ENCODE measurements around the gene TLE4. TPM values are rescaled to one million over a fixed set of nuclear protein-coding genes. Genes with fewer than 3 reads are reported as not detected.

TLE4 gene
- total and polyA plus RNA-seq, 2 donors (not counting 1 experiment from before 2014, with no cell fraction given) = 34.7 to 57.3 TPM

DNA sequence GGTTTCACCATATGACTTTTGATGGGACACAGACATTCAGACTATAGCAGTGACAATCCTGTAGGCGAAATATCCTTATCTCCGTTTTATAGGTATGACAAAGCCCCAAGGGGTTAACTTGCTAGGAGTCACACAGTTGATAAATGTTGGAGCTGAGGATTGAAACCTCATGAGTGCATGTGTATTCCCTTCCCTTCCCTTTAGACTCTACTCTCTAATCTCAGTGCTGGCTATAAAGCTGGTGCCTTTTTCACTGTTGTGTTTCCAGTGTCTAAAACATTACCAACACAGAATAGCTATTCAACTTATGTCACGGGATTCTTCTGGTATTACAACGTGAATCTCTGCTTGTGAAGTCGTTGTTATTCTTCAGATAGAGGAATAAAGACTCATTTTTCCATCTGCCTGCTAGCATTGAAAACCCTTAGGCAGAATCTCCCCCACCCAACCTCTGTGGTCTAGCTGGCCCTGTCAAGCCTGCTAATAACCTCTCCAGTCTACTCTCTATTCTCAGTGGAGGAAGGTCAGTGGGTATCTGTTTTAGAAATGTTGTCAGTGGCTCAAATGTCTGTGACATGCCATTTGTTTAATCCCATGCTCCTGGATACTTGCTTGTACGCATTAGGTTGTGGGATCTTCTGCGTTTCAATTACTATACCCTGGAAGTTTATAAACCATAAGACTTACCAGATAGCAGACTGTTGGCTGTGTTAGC lies 121.2 kb downstream of the TLE4 start:
- no peaks in the 10 kb centered on the region for H3K27me3 Mint-ChIP-seq
- peaks cover 14% of the 10 kb centered on the region for H3K79me2 ChIP-seq (ENCODE audit: control insufficient read depth, insufficient read depth, low read length)
- peaks cover 18% of the 10 kb centered on the region for H4K20me1 ChIP-seq (ENCODE audit: control insufficient read depth, insufficient read depth, low read length, poor library complexity, severe bottlenecking)
- POLR2A ChIA-PET = no interaction called here
- peaks cover 0 to 2% of the 10 kb centered on the region in 2 experiments for H3K36me3 ChIP-seq (replicated peaks in 1 of 2; ENCODE audit: control extremely low read depth in 1 of 2, control insufficient read depth in 1 of 2, extremely low read depth in 1 of 2, insufficient read depth in 2 of 2, low read length in 1 of 2)
- H3K4me1 ChIP-seq (ENCODE audit: control insufficient read depth in 2 of 2, insufficient read depth in 2 of 2, low read length in 2 of 2) = no peaks in the 10 kb centered on the region
- WGBS (ENCODE audit: insufficient coverage) = 93% methylated on average over 3 of the region's 7 CpGs
- no peaks in the 10 kb centered on the region for H3K9me3 ChIP-seq (ENCODE audit: control extremely low read depth in 1 of 3, control insufficient read depth in 2 of 3, insufficient read depth in 1 of 3, low read length in 2 of 3)
- no peak overlapping the region for H3K4me3 Mint-ChIP-seq
- CTCF ChIA-PET = no interaction called here
- H3K27ac Mint-ChIP-seq = no peak overlapping the region
- no peaks in the 10 kb centered on the region for H3K9me3 Mint-ChIP-seq (ENCODE audit: insufficient read depth)
- intact Hi-C loops (cut with micrococcal nuclease) = no loop called here
- no peak overlapping the region for H3K4me3 ChIP-seq (ENCODE audit: control extremely low read depth in 1 of 5, extremely low read depth in 1 of 5, insufficient read depth in 1 of 5, low read depth in 2 of 5, low read length in 4 of 5)
- no peak overlapping the region for H3K27ac ChIP-seq (ENCODE audit: low read length in 2 of 2)
- no peak overlapping the region for H3K9ac ChIP-seq (ENCODE audit: low read length)
- H3K4me2 ChIP-seq (replicated peaks; ENCODE audit: low read depth, low read length, poor library complexity, severe bottlenecking) = no peak overlapping the region
- no peak overlapping the region for H2AFZ ChIP-seq (ENCODE audit: insufficient read depth, low read depth, low read length, poor library complexity, severe bottlenecking)
- ATAC-seq (ENCODE audit: low read depth) = no peak
- DNase-seq = no peak
- TF ChIP-seq EZH2 (IDR thresholded peaks at IDR 0.05; ENCODE audit: borderline replicate concordance, insufficient read depth, low read depth, low read length, poor library complexity, severe bottlenecking) (no peak), CTCF (IDR thresholded peaks at IDR 0.05) (no peak)
- H3K4me1 Mint-ChIP-seq = peaks cover 30% of the 10 kb centered on the region
- H3K27me3 ChIP-seq (replicated peaks in 1 of 4; ENCODE audit: control extremely low read depth in 1 of 4, control insufficient read depth in 3 of 4, insufficient read depth in 4 of 4, low read length in 3 of 4) = no peaks in the 10 kb centered on the region

- peaks cover 29% of the 10 kb centered on the region for H3K4me1 Mint-ChIP-seq
- Histone ChIP-seq H3K9ac (ENCODE audit: low read length) (no peak overlapping the region), H3K4me1 (ENCODE audit: control insufficient read depth in 2 of 2, insufficient read depth in 2 of 2, low read length in 2 of 2) (no peaks in the 10 kb centered on the region), H3K9me3 (ENCODE audit: control extremely low read depth in 1 of 3, control insufficient read depth in 2 of 3, insufficient read depth in 1 of 3, low read length in 2 of 3) (no peaks in the 10 kb centered on the region), H3K27me3 (replicated peaks in 1 of 4; ENCODE audit: control extremely low read depth in 1 of 4, control insufficient read depth in 3 of 4, insufficient read depth in 4 of 4, low read length in 3 of 4) (no peaks in the 10 kb centered on the region), H3K4me2 (replicated peaks; ENCODE audit: low read depth, low read length, poor library complexity, severe bottlenecking) (no peak overlapping the region), H3K4me3 (ENCODE audit: control extremely low read depth in 1 of 5, extremely low read depth in 1 of 5, insufficient read depth in 1 of 5, low read depth in 2 of 5, low read length in 4 of 5) (no peak overlapping the region), H4K20me1 (ENCODE audit: control insufficient read depth, insufficient read depth, low read length, poor library complexity, severe bottlenecking) (peaks cover 18% of the 10 kb centered on the region), H3K79me2 (ENCODE audit: control insufficient read depth, insufficient read depth, low read length) (peaks cover 14% of the 10 kb centered on the region), H2AFZ (ENCODE audit: insufficient read depth, low read depth, low read length, poor library complexity, severe bottlenecking) (no peak overlapping the region), H3K36me3 (replicated peaks in 1 of 2; ENCODE audit: control extremely low read depth in 1 of 2, control insufficient read depth in 1 of 2, extremely low read depth in 1 of 2, insufficient read depth in 2 of 2, low read length in 1 of 2) (peaks cover 0 to 2% of the 10 kb centered on the region in 2 experiments), H3K27ac (ENCODE audit: low read length in 2 of 2) (no peak overlapping the region)
- ChIA-PET CTCF (no interaction called here), POLR2A (no interaction called here)
- no peak for DNase-seq
- no peak overlapping the region for H3K27ac Mint-ChIP-seq
- H3K27me3 Mint-ChIP-seq = no peaks in the 10 kb centered on the region
- no peak for TF ChIP-seq CTCF (IDR thresholded peaks at IDR 0.05)
- TF ChIP-seq EZH2 (IDR thresholded peaks at IDR 0.05; ENCODE audit: borderline replicate concordance, insufficient read depth, low read depth, low read length, poor library complexity, severe bottlenecking) = no peak
- ATAC-seq (ENCODE audit: low read depth) = no peak
- no peaks in the 10 kb centered on the region for H3K9me3 Mint-ChIP-seq (ENCODE audit: insufficient read depth)
- 100% methylated on average over 2 of the region's 5 CpGs for WGBS (ENCODE audit: insufficient coverage)
- H3K4me3 Mint-ChIP-seq = no peak overlapping the region
- intact Hi-C loops (cut with micrococcal nuclease) = no loop called here
Observed at GRCh38 chr9:79693750-79694149, 122.0 kb downstream of the TLE4 start.

Data from B cell (primary cell).